Measurements from ENCODE around the gene LGR5. TPM values are rescaled to one million over a fixed set of nuclear protein-coding genes. Genes with fewer than 3 reads are reported as not detected.

Gene LGR5
- total and polyA plus RNA-seq, 10 donors, result 0.02 to 0.19 (median 0.02) TPM; not detected in 7

DNA sequence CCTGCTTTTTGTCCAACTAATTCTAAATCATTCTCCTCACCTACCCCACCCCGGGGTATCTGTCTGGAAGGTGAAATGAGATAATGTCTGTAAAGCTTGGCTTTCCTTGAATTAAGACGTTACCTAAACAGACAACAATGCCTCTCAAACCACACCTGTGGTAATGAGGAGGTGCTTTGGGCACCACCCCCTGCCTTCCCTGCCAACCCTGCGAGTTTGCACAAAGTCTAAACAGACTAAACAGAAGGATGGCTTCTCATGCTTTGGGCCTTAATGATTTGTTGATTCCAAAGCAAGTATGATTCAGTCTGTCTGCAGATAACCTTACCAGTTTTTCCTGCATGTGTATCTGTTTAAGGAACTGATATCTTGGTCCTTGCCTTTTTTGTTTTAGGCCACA, 141.6 kb downstream of the LGR5 start:
- Histone ChIP-seq H3K36me3 (no peaks in the 10 kb centered on the region), H3K27me3 (replicated peaks in 1 of 7) (no peaks in the 10 kb centered on the region), H3K4me1 (no peaks in the 10 kb centered on the region), H3K9me3 (no peaks in the 10 kb centered on the region), H3K27ac (no peak overlapping the region), H3K4me3 (no peak overlapping the region)
- 67 to 87% (median 81%) methylated on average over 3 of the region's 3 CpGs for WGBS, 5 donors
- intact Hi-C loops (cut with DNase I; ENCODE audit: low total_unique reads), result no loop called here
- TF ChIP-seq POLR2A (IDR thresholded peaks at IDR 0.05) (no peak), POLR2AphosphoS5 (IDR thresholded peaks at IDR 0.05) (no peak)
- TF ChIP-seq, protein P1, sequence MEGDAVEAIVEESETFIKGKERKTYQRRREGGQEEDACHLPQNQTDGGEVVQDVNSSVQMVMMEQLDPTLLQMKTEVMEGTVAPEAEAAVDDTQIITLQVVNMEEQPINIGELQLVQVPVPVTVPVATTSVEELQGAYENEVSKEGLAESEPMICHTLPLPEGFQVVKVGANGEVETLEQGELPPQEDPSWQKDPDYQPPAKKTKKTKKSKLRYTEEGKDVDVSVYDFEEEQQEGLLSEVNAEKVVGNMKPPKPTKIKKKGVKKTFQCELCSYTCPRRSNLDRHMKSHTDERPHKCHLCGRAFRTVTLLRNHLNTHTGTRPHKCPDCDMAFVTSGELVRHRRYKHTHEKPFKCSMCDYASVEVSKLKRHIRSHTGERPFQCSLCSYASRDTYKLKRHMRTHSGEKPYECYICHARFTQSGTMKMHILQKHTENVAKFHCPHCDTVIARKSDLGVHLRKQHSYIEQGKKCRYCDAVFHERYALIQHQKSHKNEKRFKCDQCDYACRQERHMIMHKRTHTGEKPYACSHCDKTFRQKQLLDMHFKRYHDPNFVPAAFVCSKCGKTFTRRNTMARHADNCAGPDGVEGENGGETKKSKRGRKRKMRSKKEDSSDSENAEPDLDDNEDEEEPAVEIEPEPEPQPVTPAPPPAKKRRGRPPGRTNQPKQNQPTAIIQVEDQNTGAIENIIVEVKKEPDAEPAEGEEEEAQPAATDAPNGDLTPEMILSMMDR (IDR thresholded peaks at IDR 0.05 in 8 of 11, conservative IDR thresholded peaks at IDR 0.05 in 3 of 11), result no peak
- no peak for DNase-seq

DNA sequence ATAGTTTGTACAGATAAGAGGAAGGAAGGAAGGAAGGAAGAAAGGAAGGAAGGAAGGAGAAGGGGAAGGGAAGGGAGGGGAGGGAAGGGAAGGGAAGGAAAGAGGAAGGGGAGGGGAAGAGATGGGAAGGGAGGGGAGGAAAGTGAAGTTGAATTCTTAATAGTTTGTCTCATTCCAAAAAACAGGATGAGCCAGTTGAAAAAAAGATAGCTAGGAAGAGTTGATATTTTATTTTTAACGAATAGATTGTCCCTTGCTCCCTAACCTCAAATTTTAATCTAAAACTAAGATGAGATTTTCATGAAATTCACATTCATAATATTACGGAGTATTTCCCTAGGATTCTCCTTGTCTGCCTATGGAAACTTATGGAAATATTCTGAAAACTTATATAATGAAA, 143.3 kb downstream of the LGR5 start:
- TF ChIP-seq POLR2AphosphoS5 (IDR thresholded peaks at IDR 0.05) (no peak), POLR2A (IDR thresholded peaks at IDR 0.05) (no peak)
- TF ChIP-seq, protein P1 (IDR thresholded peaks at IDR 0.05 in 8 of 11, conservative IDR thresholded peaks at IDR 0.05 in 3 of 11), result no peak
- no peaks in the 10 kb centered on the region for H3K36me3 ChIP-seq
- intact Hi-C loops (cut with DNase I; ENCODE audit: low total_unique reads), result no loop called here
- 78 to 97% (median 89%) methylated on average over 2 of the region's 2 CpGs for WGBS, 5 donors
- no peaks in the 10 kb centered on the region for H3K27me3 ChIP-seq (replicated peaks in 1 of 7)
- H3K4me1 ChIP-seq, result no peaks in the 10 kb centered on the region
- no peaks in the 10 kb centered on the region for H3K9me3 ChIP-seq
- H3K4me3 ChIP-seq, result no peak overlapping the region
- no peak for DNase-seq
- H3K27ac ChIP-seq, result no peak overlapping the region

DNA sequence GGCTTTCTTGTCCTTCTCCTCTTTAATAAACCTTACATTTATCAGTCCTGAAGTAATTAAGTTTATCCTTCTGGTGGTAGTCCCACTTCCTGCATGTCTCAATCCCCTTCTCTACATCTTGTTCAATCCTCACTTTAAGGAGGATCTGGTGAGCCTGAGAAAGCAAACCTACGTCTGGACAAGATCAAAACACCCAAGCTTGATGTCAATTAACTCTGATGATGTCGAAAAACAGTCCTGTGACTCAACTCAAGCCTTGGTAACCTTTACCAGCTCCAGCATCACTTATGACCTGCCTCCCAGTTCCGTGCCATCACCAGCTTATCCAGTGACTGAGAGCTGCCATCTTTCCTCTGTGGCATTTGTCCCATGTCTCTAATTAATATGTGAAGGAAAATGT, 144.8 kb downstream of the LGR5 start:
- Histone ChIP-seq H3K27me3 (replicated peaks in 1 of 7) (peaks cover 0 to 3% (median 0%) of the 10 kb centered on the region in 7 donors), H3K36me3 (no peaks in the 10 kb centered on the region), H3K27ac (no peak overlapping the region), H3K4me3 (no peak overlapping the region), H3K9me3 (no peaks in the 10 kb centered on the region), H3K4me1 (no peaks in the 10 kb centered on the region)
- TF ChIP-seq POLR2A (IDR thresholded peaks at IDR 0.05) (no peak), POLR2AphosphoS5 (IDR thresholded peaks at IDR 0.05) (no peak)
- TF ChIP-seq, protein P1 (IDR thresholded peaks at IDR 0.05 in 8 of 11, conservative IDR thresholded peaks at IDR 0.05 in 3 of 11), result no peak
- 73 to 84% (median 79%) methylated on average over 3 of the region's 3 CpGs for WGBS, 5 donors
- intact Hi-C loops (cut with DNase I; ENCODE audit: low total_unique reads), result no loop called here
- no peak for DNase-seq

DNA sequence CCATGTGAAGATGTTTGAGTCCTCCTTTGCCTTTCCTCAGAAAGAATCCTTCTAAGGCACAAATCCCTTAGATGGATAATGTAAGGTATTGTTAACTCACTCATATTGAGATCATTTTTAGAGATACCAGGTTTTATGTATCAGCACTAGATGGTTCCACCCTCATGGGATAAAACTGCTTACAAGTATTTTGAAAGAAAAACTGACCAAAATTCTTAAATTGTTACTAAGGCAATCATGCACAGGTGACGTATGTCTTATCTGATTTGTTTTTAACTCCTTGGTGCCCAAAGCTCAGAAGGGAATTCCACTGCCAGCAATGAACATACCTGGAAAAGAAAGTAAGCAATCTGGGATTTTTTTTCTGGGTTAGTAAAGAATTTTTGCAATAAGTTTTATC, 145.6 kb downstream of the LGR5 start:
- H3K4me1 ChIP-seq, result no peaks in the 10 kb centered on the region
- intact Hi-C loops (cut with DNase I; ENCODE audit: low total_unique reads), result no loop called here
- TF ChIP-seq POLR2A (IDR thresholded peaks at IDR 0.05), result no peak
- no peak overlapping the region for H3K4me3 ChIP-seq
- H3K36me3 ChIP-seq, result no peaks in the 10 kb centered on the region
- H3K9me3 ChIP-seq, result no peaks in the 10 kb centered on the region
- DNase-seq, result no peak
- no peak overlapping the region for H3K27ac ChIP-seq
- peaks cover 0 to 3% (median 0%) of the 10 kb centered on the region in 7 donors for H3K27me3 ChIP-seq (replicated peaks in 1 of 7)
- 49 to 75% (median 61%) methylated on average over 1 of the region's 1 CpG for WGBS, 5 donors

DNA sequence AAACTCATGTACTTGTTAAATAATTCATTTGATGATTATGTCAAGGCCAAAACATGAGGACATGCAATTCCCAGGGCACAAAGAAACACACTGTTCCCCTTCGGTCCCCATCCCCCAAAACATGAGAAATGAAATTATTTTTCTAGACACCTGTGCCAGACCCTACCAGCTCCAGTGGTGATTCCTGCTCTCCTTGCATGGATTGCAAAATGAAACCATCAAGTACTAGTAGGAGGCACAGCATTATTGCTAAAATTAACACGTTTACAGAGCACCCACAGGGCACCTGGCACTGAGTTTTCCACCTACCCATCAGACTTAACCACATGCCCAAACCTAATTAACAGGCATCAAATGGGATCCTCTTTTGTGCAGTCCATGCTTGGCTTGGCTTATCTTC, 147.4 kb downstream of the LGR5 start:
- whole genome bisulfite sequencing, 5 donors, result 64 to 88% (median 83%) methylated on average over 2 of the region's 2 CpGs
- TF ChIP-seq POLR2AphosphoS5 (IDR thresholded peaks at IDR 0.05), result no peak
- TF ChIP-seq, protein P1 (IDR thresholded peaks at IDR 0.05 in 8 of 11, conservative IDR thresholded peaks at IDR 0.05 in 3 of 11), result no peak
- no peak for TF ChIP-seq POLR2A (IDR thresholded peaks at IDR 0.05)
- Histone ChIP-seq H3K27me3 (replicated peaks in 1 of 7) (peaks cover 0 to 18% (median 0%) of the 10 kb centered on the region in 7 donors), H3K9me3 (no peaks in the 10 kb centered on the region), H3K4me1 (no peaks in the 10 kb centered on the region), H3K27ac (no peak overlapping the region), H3K4me3 (no peak overlapping the region), H3K36me3 (no peaks in the 10 kb centered on the region)
- DNase-seq, result no peak
- intact Hi-C loops (cut with DNase I; ENCODE audit: low total_unique reads), result no loop called here

Data from spleen (tissue), 11 donors.